HG02840 (cell line): Measurements from ENCODE around the gene PBX3.

Experiments used
- ATAC-seq: cut with Tn5 transposase; IDR thresholded peaks from one replicate; pipeline ENCODE4 v1.9.1; 2021; ENCODE audit warnings: mild to moderate bottlenecking, moderate library complexity, moderate number of reproducible peaks; ENCODE audit not compliant: unreplicated experiment, low FRiP score

PBX3 gene

DNA sequence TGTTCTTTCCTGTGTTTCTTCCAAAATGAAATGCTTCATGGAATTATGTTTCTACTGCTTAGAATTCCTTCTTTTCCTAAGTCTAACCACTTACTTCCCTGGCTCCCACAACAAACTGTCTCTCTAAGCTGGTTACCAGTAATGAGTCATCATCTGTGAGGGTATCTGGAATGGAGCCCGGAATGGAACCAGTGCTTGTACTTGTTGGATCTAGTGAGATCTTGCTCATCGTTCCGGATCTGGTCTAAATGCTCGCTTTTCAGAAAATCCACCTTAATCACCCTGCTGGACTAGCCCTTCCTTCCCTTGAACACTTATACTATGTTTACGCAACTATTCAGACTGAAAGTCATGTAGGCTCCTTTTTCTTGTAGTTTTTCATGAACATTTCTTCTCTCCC lies 184.8 kb downstream of the PBX3 start:
- ATAC-seq: no peak

- no peak for ATAC-seq
These were observed 185.7 kb downstream of the PBX3 start for GRCh38 chr9:125932746-125933455.

GRCh38 chr9:125942125-125942524 lies 195.0 kb downstream of the PBX3 start:
- ATAC-seq: no peak

DNA sequence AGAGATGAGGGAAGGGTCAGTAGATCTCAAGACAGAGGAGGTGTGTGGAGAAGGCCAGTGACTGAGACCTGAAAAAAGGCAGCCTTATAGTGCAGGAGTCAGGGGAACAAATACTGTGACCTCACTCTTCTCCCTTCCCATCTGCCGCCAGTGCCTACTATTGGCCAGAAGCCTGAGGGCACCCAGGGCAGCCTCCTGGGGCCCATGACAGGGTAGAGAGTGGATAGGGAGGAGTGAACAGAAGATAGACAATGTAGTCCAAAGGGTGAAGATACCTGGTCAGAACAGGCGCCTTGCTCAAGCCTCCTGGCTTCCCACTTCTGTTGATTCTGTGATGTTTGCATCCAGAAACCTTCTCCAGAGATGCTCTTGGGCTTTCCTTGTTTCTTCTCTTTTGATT lies 196.7 kb downstream of the PBX3 start:
- no peak for ATAC-seq

DNA sequence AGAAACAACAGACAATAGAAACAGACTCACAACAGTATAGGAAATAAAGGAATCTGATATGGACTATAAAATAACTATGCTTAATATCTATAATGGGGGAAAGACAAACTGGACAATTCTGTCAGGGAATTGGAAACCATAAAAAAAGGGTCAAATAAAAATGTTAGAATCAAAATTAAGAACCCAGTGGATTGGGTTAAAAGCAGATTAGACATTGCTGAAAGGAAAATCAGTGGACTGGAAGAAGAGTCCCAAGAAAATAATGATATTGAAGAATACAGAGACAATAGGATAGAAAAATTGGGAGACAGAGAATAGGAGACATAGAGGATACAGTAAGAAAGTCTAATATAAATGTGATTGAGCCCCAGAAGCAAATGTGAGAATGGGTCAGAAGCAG lies 199.2 kb downstream of the PBX3 start:
- no peak for ATAC-seq

GRCh38 chr9:125948887-125949596 lies 201.9 kb downstream of the PBX3 start:
- no peak for ATAC-seq

DNA sequence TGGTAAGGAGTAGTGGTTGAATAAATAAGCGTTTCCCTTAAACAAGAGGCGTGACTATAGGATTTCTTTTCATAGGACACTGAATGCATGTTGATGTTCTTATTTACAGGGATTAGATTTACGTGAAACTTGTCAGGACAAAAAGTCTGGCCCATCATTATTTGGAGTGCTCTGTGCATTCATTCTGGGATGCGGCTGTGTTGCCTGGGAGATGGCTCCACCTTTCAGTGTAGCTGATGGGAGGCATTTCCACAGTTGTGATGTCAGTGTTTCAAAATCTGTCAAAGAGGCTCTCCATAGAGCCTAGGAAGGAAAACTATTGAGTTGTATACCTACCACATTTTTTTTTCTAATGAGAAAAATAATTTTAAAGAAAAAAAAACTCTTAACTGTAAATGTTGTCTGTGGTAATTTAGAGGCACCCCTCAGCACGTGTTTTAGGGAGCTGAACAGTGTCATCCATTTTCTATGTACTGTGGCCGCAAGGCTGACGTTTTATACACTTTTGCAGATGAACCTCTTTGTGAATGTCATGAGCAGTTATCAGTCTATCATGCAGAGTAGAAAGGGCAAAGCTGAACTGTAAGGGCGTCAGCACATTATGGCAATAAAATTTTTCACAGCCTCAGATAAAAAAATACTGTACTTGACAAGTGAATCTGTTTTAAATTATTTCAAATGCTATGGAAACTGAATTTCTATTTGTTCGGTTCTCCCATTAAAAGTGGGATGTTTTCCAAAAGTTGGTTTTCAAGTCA lies 202.7 kb downstream of the PBX3 start:
- ATAC-seq: no peak

- no peak for ATAC-seq
These were observed 203.8 kb downstream of the PBX3 start for GRCh38 chr9:125950880-125951471.

GRCh38 chr9:125953314-125954019 lies 206.3 kb downstream of the PBX3 start:
- no peak for ATAC-seq

- ATAC-seq: no peak
These were observed 208.9 kb downstream of the PBX3 start for GRCh38 chr9:125956102-125956501.

- no peak for ATAC-seq
These were observed 212.1 kb downstream of the PBX3 start for GRCh38 chr9:125959315-125959714.

GRCh38 chr9:125959951-125960619 lies 212.9 kb downstream of the PBX3 start:
- no peak for ATAC-seq

DNA sequence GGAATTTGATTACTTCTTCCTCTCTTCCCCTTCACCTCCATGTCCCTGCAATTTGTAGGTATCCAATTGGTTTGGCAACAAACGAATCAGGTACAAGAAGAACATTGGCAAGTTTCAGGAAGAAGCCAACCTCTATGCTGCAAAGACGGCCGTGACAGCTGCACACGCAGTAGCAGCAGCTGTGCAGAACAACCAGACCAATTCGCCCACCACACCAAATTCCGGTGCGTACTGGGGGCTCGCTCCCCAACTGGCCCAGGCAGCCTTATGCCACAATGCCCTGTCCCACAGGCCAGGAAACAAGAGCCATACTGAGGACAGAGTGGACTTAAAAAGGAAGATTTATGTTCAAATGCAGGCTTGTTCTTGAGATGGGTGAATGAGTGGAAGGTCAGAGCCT lies 213.5 kb downstream of the PBX3 start:
- no peak for ATAC-seq

DNA sequence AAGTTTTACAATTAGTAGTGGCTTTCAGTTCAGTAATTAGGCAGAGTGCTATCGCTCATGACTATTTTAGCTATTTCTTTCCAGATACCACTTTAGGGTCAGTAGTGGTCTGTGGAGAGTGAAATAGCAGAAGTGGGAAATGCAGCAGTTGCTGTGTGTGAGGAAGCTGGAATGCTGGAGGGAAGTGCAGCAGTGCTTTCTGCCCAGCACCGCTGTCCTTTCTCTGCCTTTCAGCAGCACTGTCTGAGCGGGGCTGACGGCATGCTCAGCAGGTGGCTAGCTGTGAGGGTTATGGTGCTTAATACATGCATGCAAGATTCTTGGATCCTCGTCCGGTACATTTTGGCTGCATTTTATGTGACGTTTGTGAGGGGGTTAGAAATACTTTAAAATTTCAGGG lies 213.9 kb downstream of the PBX3 start:
- ATAC-seq: no peak

- no peak for ATAC-seq
These were observed 216.8 kb downstream of the PBX3 start for GRCh38 chr9:125963932-125964331.

DNA sequence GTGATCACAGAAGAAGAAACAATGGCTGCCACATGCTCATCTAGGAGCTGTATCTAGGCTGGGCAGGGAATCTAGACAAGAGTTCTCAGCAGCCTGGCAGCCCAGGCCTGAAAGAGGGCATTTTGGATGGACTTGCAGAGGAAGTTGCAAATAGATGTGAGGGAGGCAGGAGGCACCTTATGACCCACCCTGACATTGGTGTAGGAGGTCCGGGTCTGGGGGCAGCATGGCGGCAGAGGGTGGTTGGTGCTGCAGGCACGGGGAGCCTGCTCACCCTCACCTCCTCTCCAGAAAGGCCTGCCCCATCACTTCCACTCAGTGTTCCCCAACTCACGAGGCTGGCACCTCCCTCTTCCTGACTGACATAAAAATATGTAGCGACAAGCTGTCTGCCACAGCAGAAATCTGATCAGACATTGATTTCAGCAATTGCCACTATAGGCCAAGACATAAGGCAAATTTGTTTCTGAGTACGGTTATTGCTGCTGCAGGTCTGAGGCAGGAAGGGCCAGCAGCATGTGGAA lies 217.6 kb downstream of the PBX3 start:
- no peak for ATAC-seq

DNA sequence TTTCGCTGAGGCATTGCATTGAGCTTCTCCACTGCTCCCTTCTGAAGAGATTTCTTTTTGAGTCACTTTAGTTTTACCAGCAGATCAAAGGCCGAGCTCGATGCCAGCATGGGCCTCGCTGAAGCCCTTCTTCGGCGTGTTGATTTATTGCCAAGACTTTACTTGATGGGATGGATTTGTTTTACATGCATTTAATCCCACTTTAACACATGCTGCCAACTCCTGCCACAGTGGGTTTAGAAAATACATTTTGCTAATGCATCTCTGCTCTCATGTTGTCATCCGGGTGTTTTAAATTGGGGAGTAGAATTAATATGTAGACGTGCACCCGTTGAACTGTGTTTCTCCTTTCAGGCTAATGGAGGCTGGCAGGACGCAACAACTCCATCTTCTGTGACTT lies 218.3 kb downstream of the PBX3 start:
- ATAC-seq: no peak

GRCh38 chr9:125966466-125966865 lies 219.3 kb downstream of the PBX3 start:
- no peak for ATAC-seq

- no peak for ATAC-seq
These were observed 220.0 kb downstream of the PBX3 start for GRCh38 chr9:125966959-125967711.
